Skeletal muscle tissue (tissue), 4 donors: ENCODE data around the gene CENPT. TPM values are rescaled to one million over a fixed set of nuclear protein-coding genes. Genes with fewer than 3 reads are reported as not detected.
"Not testable (repeated sequence)": the region's sequence is repeated elsewhere in the genome, so short reads cannot be mapped to it uniquely, and the experiment has no call there.

Experiments
- H3K27ac ChIP-seq: one replicate; pipeline ENCODE4 v1.7.0; 2013; ENCODE audit warnings: mild to moderate bottlenecking, low read depth, low read length, inconsistent platforms
- H3K27me3 ChIP-seq, 3 donors: one replicate each; pipeline ENCODE4 v1.7.0; 2013; ENCODE audit warnings: low read length in 3 of 3; ENCODE audit not compliant: control insufficient read depth in 3 of 3, insufficient read depth in 3 of 3
- H3K36me3 ChIP-seq, 3 donors: one replicate each; pipeline ENCODE4 v1.7.0; 2013; ENCODE audit warnings: low read length in 3 of 3; ENCODE audit not compliant: control insufficient read depth in 3 of 3, insufficient read depth in 3 of 3
- H3K4me1 ChIP-seq, 3 donors: one replicate each; pipeline ENCODE4 v1.7.0; 2013; ENCODE audit warnings: low read length in 3 of 3, mild to moderate bottlenecking in 3 of 3; ENCODE audit not compliant: control insufficient read depth in 3 of 3, insufficient read depth in 3 of 3
- H3K4me3 ChIP-seq, 3 donors: one replicate each; pipeline ENCODE4 v1.7.0; 2013; ENCODE audit warnings: low read length in 3 of 3
- H3K9ac ChIP-seq, 3 donors: one replicate each; pipeline ENCODE4 v1.7.0; 2013; ENCODE audit warnings: low read length in 3 of 3, mild to moderate bottlenecking in 3 of 3, moderate library complexity in 2 of 3, low read depth in 1 of 3
- H3K9me3 ChIP-seq, 3 donors: one replicate each; pipeline ENCODE4 v1.7.0; 2013; ENCODE audit warnings: low read length in 3 of 3; ENCODE audit not compliant: control insufficient read depth in 3 of 3
- total RNA-seq: library from RNA; depleted of rRNA; stranded (reverse); fragments of >200 nt; gene quantifications from one replicate; pipeline ENCODE4 v1.2.3, GENCODE V29; 2014
- donor health status: Osteomylitis.

CENPT gene
- total RNA-seq, 1 donor from 2014 or later = 14.6 TPM

DNA sequence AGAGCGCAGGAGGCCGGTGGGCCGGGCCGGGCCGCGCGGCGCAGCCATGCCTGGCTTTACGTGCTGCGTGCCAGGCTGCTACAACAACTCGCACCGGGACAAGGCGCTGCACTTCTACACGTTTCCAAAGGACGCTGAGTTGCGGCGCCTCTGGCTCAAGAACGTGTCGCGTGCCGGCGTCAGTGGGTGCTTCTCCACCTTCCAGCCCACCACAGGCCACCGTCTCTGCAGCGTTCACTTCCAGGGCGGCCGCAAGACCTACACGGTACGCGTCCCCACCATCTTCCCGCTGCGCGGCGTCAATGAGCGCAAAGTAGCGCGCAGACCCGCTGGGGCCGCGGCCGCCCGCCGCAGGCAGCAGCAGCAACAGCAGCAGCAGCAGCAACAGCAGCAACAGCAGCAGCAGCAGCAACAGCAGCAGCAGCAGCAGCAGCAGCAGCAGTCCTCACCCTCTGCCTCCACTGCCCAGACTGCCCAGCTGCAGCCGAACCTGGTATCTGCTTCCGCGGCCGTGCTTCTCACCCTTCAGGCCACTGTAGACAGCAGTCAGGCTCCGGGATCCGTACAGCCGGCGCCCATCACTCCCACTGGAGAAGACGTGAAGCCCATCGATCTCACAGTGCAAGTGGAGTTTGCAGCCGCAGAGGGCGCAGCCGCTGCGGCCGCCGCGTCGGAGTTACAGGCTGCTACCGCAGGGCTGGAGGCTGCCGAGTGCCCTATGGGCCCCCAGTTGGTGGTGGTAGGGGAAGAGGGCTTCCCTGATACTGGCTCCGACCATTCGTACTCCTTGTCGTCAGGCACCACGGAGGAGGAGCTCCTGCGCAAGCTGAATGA lies 4.8 kb downstream of the CENPT start:
- peak overlapping the region; percentile 83 to 97 (median 97) for H3K4me3 ChIP-seq
- no peaks in the 10 kb centered on the region for H3K27me3 ChIP-seq
- peak overlapping the region; percentile 95 for H3K27ac ChIP-seq
- peak overlapping the region; percentile 73 to 99 (median 95) for H3K9ac ChIP-seq
- peaks cover 43 to 52% (median 47%) of the 10 kb centered on the region in 3 donors for H3K4me1 ChIP-seq
- H3K9me3 ChIP-seq = no peaks in the 10 kb centered on the region
- H3K36me3 ChIP-seq = peaks cover 0 to 3% (median 0%) of the 10 kb centered on the region in 3 donors

- Histone ChIP-seq H3K4me3 (peak within 1 kb of the TSS; percentile 91 to 97 (median 97)), H3K9me3 (no peaks in the 10 kb centered on the region), H3K27me3 (no peaks in the 10 kb centered on the region), H3K9ac (peak within 1 kb of the TSS; percentile 95 to 99 (median 98)), H3K4me1 (peaks cover 40 to 48% (median 42%) of the 10 kb centered on the region in 3 donors), H3K27ac (peak within 1 kb of the TSS; percentile 95), H3K36me3 (peaks cover 0 to 3% (median 0%) of the 10 kb centered on the region in 3 donors)
Observed at GRCh38 chr16:67841816-67842508, 5.5 kb downstream of the CENPT start, which contains the start of gene THAP11. Gene THAP11, plus strand, starts transcription at chr16:67842320. Its CDS starts 235 bp downstream, at chr16:67842555.

- Histone ChIP-seq H3K36me3 (peaks cover 0 to 3% (median 0%) of the 10 kb centered on the region in 3 donors), H3K9me3 (no peaks in the 10 kb centered on the region), H3K4me1 (peaks cover 40 to 45% (median 41%) of the 10 kb centered on the region in 3 donors), H3K4me3 (peak overlapping the region; percentile 91 to 97 (median 97)), H3K27me3 (no peaks in the 10 kb centered on the region), H3K27ac (peak overlapping the region; percentile 95), H3K9ac (peak overlapping the region; percentile 95 to 99 (median 98))
Observed at GRCh38 chr16:67841198-67841815, 6.2 kb downstream of the CENPT start.

- Histone ChIP-seq H3K9me3 (no peaks in the 10 kb centered on the region), H3K4me1 (peaks cover 16 to 22% (median 18%) of the 10 kb centered on the region in 3 donors), H3K4me3 (no peak overlapping the region), H3K36me3 (no peaks in the 10 kb centered on the region), H3K27ac (no peak overlapping the region), H3K27me3 (no peaks in the 10 kb centered on the region), H3K9ac (no peak overlapping the region)
Observed at GRCh38 chr16:67837811-67838210, 9.7 kb downstream of the CENPT start.

DNA sequence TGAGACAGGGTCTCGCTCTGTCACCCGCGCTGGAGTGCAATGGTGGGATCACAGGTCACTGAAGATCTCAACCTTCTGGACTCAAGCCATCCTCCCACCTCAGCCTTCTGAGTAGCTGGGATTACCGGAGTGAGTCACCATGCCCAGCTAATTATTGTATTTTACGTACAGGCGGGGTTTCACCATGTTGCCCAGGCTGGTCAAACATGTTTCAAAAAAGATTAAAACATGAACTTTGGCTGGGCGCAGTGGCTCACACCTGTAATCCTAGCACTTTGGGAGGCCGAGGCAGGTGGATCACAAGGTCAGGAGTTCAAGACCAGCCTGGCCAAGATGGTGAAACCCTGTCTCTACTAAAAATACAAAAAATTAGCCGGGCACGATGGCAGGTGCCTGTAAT lies 10.3 kb downstream of the CENPT start:
- peaks cover 17 to 23% (median 20%) of the 10 kb centered on the region in 3 donors for H3K4me1 ChIP-seq
- not testable (repeated sequence) for H3K36me3 ChIP-seq, H3K9me3 ChIP-seq, H3K27me3 ChIP-seq, H3K9ac ChIP-seq, H3K27ac ChIP-seq, H3K4me3 ChIP-seq

DNA sequence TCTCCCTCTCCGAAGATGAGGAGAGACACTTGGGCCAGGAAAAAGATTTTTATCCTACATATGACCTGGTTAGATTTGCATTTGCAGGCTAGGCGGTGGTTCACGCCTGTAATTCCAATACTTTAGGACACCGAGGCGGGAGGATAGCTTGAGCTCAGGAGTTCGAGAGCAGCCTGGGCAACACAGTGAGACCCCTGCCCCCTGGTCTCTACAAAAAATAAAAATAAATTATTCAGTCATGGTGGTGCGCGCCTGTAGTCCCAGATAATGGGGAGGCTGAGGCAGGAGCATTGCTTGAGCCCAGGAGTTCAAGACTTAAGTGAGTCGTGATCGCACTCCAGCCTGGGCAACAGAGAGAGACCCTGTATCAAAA lies 13.3 kb downstream of the CENPT start:
- H3K9ac ChIP-seq = peak overlapping the region; percentile 90
- H3K27ac ChIP-seq = peak overlapping the region; percentile 70

DNA sequence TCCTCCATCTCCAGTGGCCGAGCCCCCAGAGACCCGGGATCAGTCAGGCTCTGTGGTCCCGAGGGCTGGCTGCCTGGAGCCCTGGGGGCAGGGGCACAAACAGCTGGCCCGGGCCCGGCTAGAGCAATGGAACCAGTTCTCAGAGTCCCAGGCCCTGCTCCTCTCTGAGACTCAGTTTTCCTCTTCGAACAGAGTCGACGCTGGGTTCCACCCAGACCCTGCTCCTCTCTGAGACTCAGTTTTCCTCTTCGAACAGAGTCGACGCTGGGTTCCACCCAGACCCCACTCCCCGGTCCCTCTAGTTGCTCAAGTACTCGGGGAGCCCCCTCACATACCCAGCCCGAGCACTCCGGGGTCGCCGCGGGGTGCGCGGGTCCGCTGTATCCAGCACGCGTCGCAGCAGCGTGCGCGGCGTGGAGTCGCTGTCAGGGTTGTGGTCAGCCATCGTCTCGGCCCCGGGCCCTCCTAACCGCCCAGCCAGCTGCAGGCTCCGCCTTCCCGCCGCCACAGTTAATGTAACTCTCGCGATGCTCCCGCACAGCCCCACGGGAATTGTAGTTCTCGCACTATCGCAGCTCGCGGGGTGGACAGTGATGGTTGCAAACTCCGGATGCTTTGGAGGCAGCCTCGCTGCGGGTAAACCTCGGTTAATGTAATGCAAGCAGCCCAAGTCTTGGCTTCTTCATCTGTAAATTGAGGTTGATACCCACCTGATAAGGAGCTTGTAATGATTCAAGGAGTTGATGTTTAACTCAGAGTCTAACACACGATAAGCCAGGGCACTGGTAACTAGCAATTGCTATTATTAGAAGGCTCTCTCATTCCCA lies 13.9 kb downstream of the CENPT start:
- Histone ChIP-seq H3K9me3 (no peaks in the 10 kb centered on the region), H3K27me3 (no peaks in the 10 kb centered on the region), H3K9ac (peak overlapping the region; percentile 90), H3K36me3 (peaks cover 30 to 34% (median 32%) of the 10 kb centered on the region in 3 donors), H3K4me3 (peak overlapping the region; percentile 71 to 93 (median 88)), H3K4me1 (peaks cover 13 to 17% (median 14%) of the 10 kb centered on the region in 3 donors), H3K27ac (peak overlapping the region; percentile 70)

More for the DNA sequence above, 13.3 kb downstream of the CENPT start:
- Histone ChIP-seq H3K9me3 (no peaks in the 10 kb centered on the region), H3K27me3 (no peaks in the 10 kb centered on the region), H3K4me1 (peaks cover 13 to 17% (median 14%) of the 10 kb centered on the region in 3 donors), H3K4me3 (peak overlapping the region; percentile 71 to 93 (median 88)), H3K36me3 (peaks cover 26 to 29% (median 28%) of the 10 kb centered on the region in 3 donors)

GRCh38 chr16:67833030-67833414 lies 14.5 kb downstream of the CENPT start:
- H3K9me3 ChIP-seq = no peaks in the 10 kb centered on the region
- H3K4me1 ChIP-seq = peaks cover 13 to 17% (median 14%) of the 10 kb centered on the region in 3 donors
- H3K36me3 ChIP-seq = peaks cover 35 to 39% (median 38%) of the 10 kb centered on the region in 3 donors
- H3K27me3 ChIP-seq = no peaks in the 10 kb centered on the region
- H3K27ac ChIP-seq = peak overlapping the region; percentile 70
- peak overlapping the region; percentile 71 to 93 (median 88) for H3K4me3 ChIP-seq
- peak overlapping the region; percentile 90 for H3K9ac ChIP-seq

- Histone ChIP-seq H3K9ac (no peak overlapping the region), H3K36me3 (peaks cover 40 to 55% (median 46%) of the 10 kb centered on the region in 3 donors), H3K4me1 (peaks cover 8 to 11% (median 9%) of the 10 kb centered on the region in 3 donors), H3K27me3 (no peaks in the 10 kb centered on the region), H3K9me3 (no peaks in the 10 kb centered on the region), H3K4me3 (no peak overlapping the region), H3K27ac (no peak overlapping the region)
Observed at GRCh38 chr16:67828651-67829050, 18.8 kb downstream of the CENPT start.
